Caco-2 (cell line): ENCODE results near the gene RGS13. TPM values are rescaled to one million over a fixed set of nuclear protein-coding genes. Genes with fewer than 3 reads are reported as not detected.

Source experiments
- BruUV-seq: library from RNA; stranded (reverse); fragments of 400-500 nt; replicated peaks from 2 replicates; lab custom pipeline; 2021; lab: Mats Ljungman, UMichigan
- CTCF ChIA-PET: fragments of 300-600 bp; sonication (Branson Sonifier 250); formaldehyde crosslinking; loops from one replicate; lab custom pipeline; 2022; ENCODE audit warnings: antibody characterized with exemption; lab: Charles Lee
- POLR2A ChIA-PET: fragments of 300-600 bp; sonication (Branson Sonifier 250); formaldehyde crosslinking; loops from one replicate; lab custom pipeline; 2022; ENCODE audit warnings: antibody characterized with exemption; lab: Charles Lee
- DNase-seq, 2 experiments: peaks; one replicate each; pipeline versions ENCODE4 v3.0.0 to v3.0.0-alpha.2; 2020 to 2022
- H3K27me3 ChIP-seq: replicated peaks from 2 replicates; pipeline ENCODE4 v1.6.0; 2011; ENCODE audit warnings: low read length; ENCODE audit not compliant: control insufficient read depth, insufficient read depth
- H3K36me3 ChIP-seq: 2 replicates; pipeline ENCODE4 v1.5.1; 2011; ENCODE audit warnings: low read length; ENCODE audit not compliant: control insufficient read depth, insufficient read depth
- H3K4me1 ChIP-seq: fragments of 250-450 bp; sonication (Bioruptor Pico); 2 replicates; pipeline ENCODE4 v1.5.1; 2020; ENCODE audit warnings: mild to moderate bottlenecking
- H3K4me3 ChIP-seq: 2 replicates; pipeline ENCODE4 v1.5.1; 2011; ENCODE audit warnings: low read depth, mild to moderate bottlenecking, control low read depth, low read length
- H3K9me3 ChIP-seq: fragments of 250-450 bp; sonication (Bioruptor Pico); 2 replicates; pipeline ENCODE4 v1.5.1; 2020; ENCODE audit warnings: mild to moderate bottlenecking, moderate library complexity
- H3K27ac Mint-ChIP-seq: one replicate; pipeline ENCODE4 v1.8.0; 2022; ENCODE audit warnings: mixed read lengths; ENCODE audit not compliant: unreplicated experiment
- H3K27me3 Mint-ChIP-seq: one replicate; pipeline ENCODE4 v1.8.0; 2022; ENCODE audit warnings: mixed read lengths; ENCODE audit not compliant: insufficient read depth, unreplicated experiment
- H3K36me3 Mint-ChIP-seq: one replicate; pipeline ENCODE4 v1.8.0; 2022; ENCODE audit warnings: mild to moderate bottlenecking, mixed read lengths; ENCODE audit not compliant: insufficient read depth, unreplicated experiment
- H3K4me1 Mint-ChIP-seq: one replicate; pipeline ENCODE4 v1.8.0; 2022; ENCODE audit warnings: low read depth, mixed read lengths; ENCODE audit not compliant: unreplicated experiment
- H3K4me3 Mint-ChIP-seq: one replicate; pipeline ENCODE4 v1.8.0; 2022; ENCODE audit warnings: mild to moderate bottlenecking, moderate library complexity, mixed read lengths; ENCODE audit not compliant: unreplicated experiment
- H3K9me3 Mint-ChIP-seq: one replicate; pipeline ENCODE4 v1.8.0; 2022; ENCODE audit warnings: mixed read lengths; ENCODE audit not compliant: unreplicated experiment
- intact Hi-C: fragments of 100-400 bp; cut with micrococcal nuclease; formaldehyde crosslinking; loops from one replicate; pipeline ENCODE4 v1.10.0; 2022; ENCODE audit not compliant: unreplicated experiment
- total RNA-seq: library from RNA; stranded (reverse); gene quantifications from 2 replicates; pipeline ENCODE4 v1.2.3, GENCODE V29; 2022
- TF ChIP-seq, protein P1 (sequence below), 2 experiments: fragments of 200-600 bp in 1 of 2; IDR thresholded peaks; 1 replicate in 1 of 2; 2 replicates in 1 of 2; pipeline versions ENCODE4 v1.5.1 to v1.8.0; 2011 to 2022; ENCODE audit warnings: antibody characterized with exemption in 1 of 2, control low read depth in 1 of 2, inconsistent platforms in 1 of 2, low read depth in 1 of 2, low read length in 1 of 2, mild to moderate bottlenecking in 1 of 2, moderate library complexity in 1 of 2; ENCODE audit not compliant: insufficient read depth in 1 of 2, severe bottlenecking in 1 of 2, unreplicated experiment in 1 of 2

Gene RGS13
- total RNA-seq, 1 experiment from 2014 or later: not detected

- Mint-ChIP-seq H3K4me1 (no peaks in the 10 kb centered on the region), H3K36me3 (no peaks in the 10 kb centered on the region), H3K27me3 (peaks cover 13% of the 10 kb centered on the region), H3K9me3 (no peaks in the 10 kb centered on the region), H3K4me3 (no peak overlapping the region), H3K27ac (no peak overlapping the region)
- ChIA-PET POLR2A (no interaction called here), CTCF (no interaction called here)
- no peak for DNase-seq
- no TSS peak for BruUV-seq
- no peaks in the 10 kb centered on the region for H3K27me3 ChIP-seq
- H3K36me3 ChIP-seq: no peaks in the 10 kb centered on the region
- H3K4me1 ChIP-seq: no peaks in the 10 kb centered on the region
- intact Hi-C loops: no loop called here
- no peak overlapping the region for H3K4me3 ChIP-seq
- no peaks in the 10 kb centered on the region for H3K9me3 ChIP-seq
- TF ChIP-seq, protein P1, sequence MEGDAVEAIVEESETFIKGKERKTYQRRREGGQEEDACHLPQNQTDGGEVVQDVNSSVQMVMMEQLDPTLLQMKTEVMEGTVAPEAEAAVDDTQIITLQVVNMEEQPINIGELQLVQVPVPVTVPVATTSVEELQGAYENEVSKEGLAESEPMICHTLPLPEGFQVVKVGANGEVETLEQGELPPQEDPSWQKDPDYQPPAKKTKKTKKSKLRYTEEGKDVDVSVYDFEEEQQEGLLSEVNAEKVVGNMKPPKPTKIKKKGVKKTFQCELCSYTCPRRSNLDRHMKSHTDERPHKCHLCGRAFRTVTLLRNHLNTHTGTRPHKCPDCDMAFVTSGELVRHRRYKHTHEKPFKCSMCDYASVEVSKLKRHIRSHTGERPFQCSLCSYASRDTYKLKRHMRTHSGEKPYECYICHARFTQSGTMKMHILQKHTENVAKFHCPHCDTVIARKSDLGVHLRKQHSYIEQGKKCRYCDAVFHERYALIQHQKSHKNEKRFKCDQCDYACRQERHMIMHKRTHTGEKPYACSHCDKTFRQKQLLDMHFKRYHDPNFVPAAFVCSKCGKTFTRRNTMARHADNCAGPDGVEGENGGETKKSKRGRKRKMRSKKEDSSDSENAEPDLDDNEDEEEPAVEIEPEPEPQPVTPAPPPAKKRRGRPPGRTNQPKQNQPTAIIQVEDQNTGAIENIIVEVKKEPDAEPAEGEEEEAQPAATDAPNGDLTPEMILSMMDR (IDR thresholded peaks at IDR 0.05; ENCODE audit: insufficient read depth in 1 of 2, low read depth in 1 of 2, low read length in 1 of 2, severe bottlenecking in 1 of 2, unreplicated experiment in 1 of 2): no peak
Measured at GRCh38 chr1:192589813-192590212, 46.1 kb upstream of the RGS13 start.

- TF ChIP-seq, protein P1 (IDR thresholded peaks at IDR 0.05; ENCODE audit: insufficient read depth in 1 of 2, low read depth in 1 of 2, low read length in 1 of 2, severe bottlenecking in 1 of 2, unreplicated experiment in 1 of 2): no peak
- no peak overlapping the region for H3K27ac Mint-ChIP-seq
- H3K9me3 ChIP-seq: no peaks in the 10 kb centered on the region
- ChIA-PET POLR2A (no interaction called here), CTCF (no interaction called here)
- DNase-seq: no peak
- H3K27me3 ChIP-seq: no peaks in the 10 kb centered on the region
- intact Hi-C loops: no loop called here
- no peak overlapping the region for H3K4me3 ChIP-seq
- no peaks in the 10 kb centered on the region for H3K9me3 Mint-ChIP-seq
- H3K36me3 ChIP-seq: no peaks in the 10 kb centered on the region
- no peaks in the 10 kb centered on the region for H3K4me1 ChIP-seq
- no peak overlapping the region for H3K4me3 Mint-ChIP-seq
- no peaks in the 10 kb centered on the region for H3K4me1 Mint-ChIP-seq
- H3K36me3 Mint-ChIP-seq: no peaks in the 10 kb centered on the region
- BruUV-seq: no TSS peak
- H3K27me3 Mint-ChIP-seq: peaks cover 18% of the 10 kb centered on the region
Measured at GRCh38 chr1:192592517-192592916, 43.4 kb upstream of the RGS13 start.

GRCh38 chr1:192592981-192593708 lies 42.8 kb upstream of the RGS13 start:
- DNase-seq: no peak
- Mint-ChIP-seq H3K36me3 (no peaks in the 10 kb centered on the region), H3K4me1 (no peaks in the 10 kb centered on the region), H3K27ac (no peak overlapping the region), H3K9me3 (no peaks in the 10 kb centered on the region), H3K4me3 (no peak overlapping the region), H3K27me3 (peaks cover 18% of the 10 kb centered on the region)
- ChIA-PET CTCF (no interaction called here), POLR2A (no interaction called here)
- Histone ChIP-seq H3K36me3 (no peaks in the 10 kb centered on the region), H3K9me3 (no peaks in the 10 kb centered on the region), H3K4me3 (no peak overlapping the region), H3K4me1 (no peaks in the 10 kb centered on the region), H3K27me3 (no peaks in the 10 kb centered on the region)
- BruUV-seq: no TSS peak
- TF ChIP-seq, protein P1 (IDR thresholded peaks at IDR 0.05; ENCODE audit: insufficient read depth in 1 of 2, low read depth in 1 of 2, low read length in 1 of 2, severe bottlenecking in 1 of 2, unreplicated experiment in 1 of 2): no peak
- intact Hi-C loops: no loop called here
